Mesothelial cell of epicardium (in vitro differentiated cells): ENCODE results near the gene AREL1. TPM values are rescaled to one million over a fixed set of nuclear protein-coding genes. Genes with fewer than 3 reads are reported as not detected.

Source experiments
- DNase-seq, 2 experiments: peaks; one replicate each; pipeline ENCODE4 v3.0.0; 2021; ENCODE audit warnings: low spot score in 2 of 2; ENCODE audit not compliant: unreplicated experiment in 2 of 2
- H3K27ac Mint-ChIP-seq: 2 replicates; pipeline ENCODE4 v1.8.0; 2021; ENCODE audit warnings: mixed read lengths
- H3K27me3 Mint-ChIP-seq: 2 replicates; pipeline ENCODE4 v1.8.0; 2021; ENCODE audit warnings: low read depth, mixed read lengths
- H3K36me3 Mint-ChIP-seq: 2 replicates; pipeline ENCODE4 v1.8.0; 2021; ENCODE audit warnings: mixed read lengths
- H3K4me1 Mint-ChIP-seq: 2 replicates; pipeline ENCODE4 v1.8.0; 2021; ENCODE audit warnings: mixed read lengths
- H3K4me3 Mint-ChIP-seq: 2 replicates; pipeline ENCODE4 v1.8.0; 2021; ENCODE audit warnings: mild to moderate bottlenecking, moderate library complexity, mixed read lengths
- H3K9me3 Mint-ChIP-seq: 2 replicates; pipeline ENCODE4 v1.8.0; 2021; ENCODE audit warnings: mixed read lengths
- total RNA-seq: library from RNA; stranded (reverse); gene quantifications from 3 replicates; pipeline ENCODE4 v1.2.1, GENCODE V29; 2021
- TF ChIP-seq, protein P1 (sequence below): fragments of 200-600 bp; sonication (generic); IDR thresholded peaks from one replicate; pipeline ENCODE4 v1.5.0; 2021; ENCODE audit warnings: antibody characterized with exemption; ENCODE audit not compliant: unreplicated experiment

Gene AREL1
- total RNA-seq, 1 donor from 2014 or later, result 55.5 TPM

GRCh38 chr14:74645244-74645643, 67.6 kb downstream of the AREL1 start:
- TF ChIP-seq, protein P1, sequence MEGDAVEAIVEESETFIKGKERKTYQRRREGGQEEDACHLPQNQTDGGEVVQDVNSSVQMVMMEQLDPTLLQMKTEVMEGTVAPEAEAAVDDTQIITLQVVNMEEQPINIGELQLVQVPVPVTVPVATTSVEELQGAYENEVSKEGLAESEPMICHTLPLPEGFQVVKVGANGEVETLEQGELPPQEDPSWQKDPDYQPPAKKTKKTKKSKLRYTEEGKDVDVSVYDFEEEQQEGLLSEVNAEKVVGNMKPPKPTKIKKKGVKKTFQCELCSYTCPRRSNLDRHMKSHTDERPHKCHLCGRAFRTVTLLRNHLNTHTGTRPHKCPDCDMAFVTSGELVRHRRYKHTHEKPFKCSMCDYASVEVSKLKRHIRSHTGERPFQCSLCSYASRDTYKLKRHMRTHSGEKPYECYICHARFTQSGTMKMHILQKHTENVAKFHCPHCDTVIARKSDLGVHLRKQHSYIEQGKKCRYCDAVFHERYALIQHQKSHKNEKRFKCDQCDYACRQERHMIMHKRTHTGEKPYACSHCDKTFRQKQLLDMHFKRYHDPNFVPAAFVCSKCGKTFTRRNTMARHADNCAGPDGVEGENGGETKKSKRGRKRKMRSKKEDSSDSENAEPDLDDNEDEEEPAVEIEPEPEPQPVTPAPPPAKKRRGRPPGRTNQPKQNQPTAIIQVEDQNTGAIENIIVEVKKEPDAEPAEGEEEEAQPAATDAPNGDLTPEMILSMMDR, result no peak
- DNase-seq, result no peak
- Mint-ChIP-seq H3K36me3 (no peaks in the 10 kb centered on the region), H3K9me3 (no peaks in the 10 kb centered on the region), H3K27me3 (peaks cover 1% of the 10 kb centered on the region), H3K4me1 (peaks cover 26% of the 10 kb centered on the region), H3K4me3 (no peak overlapping the region), H3K27ac (no peak overlapping the region)

DNA sequence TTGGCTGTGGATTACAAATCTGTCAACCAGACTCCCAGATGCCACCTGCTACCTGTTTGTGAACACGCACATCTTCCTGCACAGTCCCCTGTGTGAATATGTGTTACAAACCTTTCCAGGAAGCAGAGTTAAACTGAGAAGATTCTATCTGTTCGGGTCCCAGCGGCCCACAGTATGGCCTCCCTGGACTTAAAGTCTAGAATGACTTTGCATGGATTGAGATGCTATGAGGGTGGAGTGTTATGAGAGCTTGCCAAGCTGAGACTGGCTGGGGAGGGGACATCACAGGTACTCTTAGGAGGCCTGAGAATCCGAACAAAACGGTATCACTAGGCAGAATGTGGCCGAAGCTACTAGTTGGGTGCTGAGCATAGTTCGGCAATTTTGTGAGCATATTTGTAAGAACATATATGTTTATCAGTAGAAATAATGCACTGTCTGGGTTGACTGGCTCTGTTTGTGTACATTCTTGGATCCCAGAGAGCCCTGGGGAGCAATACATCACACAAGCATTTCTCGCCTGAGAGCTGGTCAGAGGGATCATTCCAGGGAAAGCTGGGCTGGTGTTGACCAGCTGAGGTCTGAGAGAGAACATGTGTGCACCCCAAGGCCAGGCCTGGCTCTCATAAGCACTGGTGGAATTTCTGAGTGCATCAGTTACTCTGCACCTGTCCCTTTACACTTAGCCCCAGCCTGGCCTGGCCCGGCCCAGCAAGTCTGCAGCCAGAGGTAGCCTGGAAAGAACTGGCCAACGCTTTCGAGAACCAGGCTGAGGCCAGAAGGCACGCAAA, 71.1 kb downstream of the AREL1 start:
- H3K9me3 Mint-ChIP-seq, result no peaks in the 10 kb centered on the region
- no peaks in the 10 kb centered on the region for H3K36me3 Mint-ChIP-seq
- DNase-seq, result no peak
- peaks cover 1% of the 10 kb centered on the region for H3K27me3 Mint-ChIP-seq
- peaks cover 7% of the 10 kb centered on the region for H3K4me1 Mint-ChIP-seq
- TF ChIP-seq, protein P1, result no peak
- H3K4me3 Mint-ChIP-seq, result no peak overlapping the region
- H3K27ac Mint-ChIP-seq, result no peak overlapping the region

- DNase-seq, result no peak
- Mint-ChIP-seq H3K27ac (no peak overlapping the region), H3K27me3 (peaks cover 1% of the 10 kb centered on the region), H3K4me3 (no peak overlapping the region), H3K9me3 (no peaks in the 10 kb centered on the region), H3K4me1 (peaks cover 6% of the 10 kb centered on the region), H3K36me3 (no peaks in the 10 kb centered on the region)
- TF ChIP-seq, protein P1, result no peak
Observed at GRCh38 chr14:74638966-74639365, 73.9 kb downstream of the AREL1 start.

DNA sequence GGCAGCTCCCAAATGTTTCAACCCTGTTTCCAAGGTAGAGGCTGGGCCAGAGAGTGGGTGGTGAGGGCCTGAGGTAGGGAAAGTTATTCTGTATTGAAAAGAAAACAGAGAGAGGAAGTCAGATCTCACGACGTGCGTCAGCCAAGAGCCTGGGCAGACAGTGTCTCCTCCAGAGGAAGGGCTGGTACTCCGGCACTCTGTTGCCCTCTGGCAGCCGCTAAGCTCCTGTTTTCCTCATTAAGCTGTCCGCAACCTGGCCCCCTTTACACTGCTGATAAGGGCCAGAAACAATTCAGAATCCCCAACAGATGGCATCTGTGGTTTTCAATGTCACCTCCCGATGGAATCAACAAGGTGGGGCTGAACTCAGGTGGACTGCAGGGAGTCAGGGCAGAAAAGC, 74.8 kb downstream of the AREL1 start:
- Mint-ChIP-seq H3K27me3 (peaks cover 1% of the 10 kb centered on the region), H3K36me3 (no peaks in the 10 kb centered on the region), H3K27ac (no peak overlapping the region), H3K4me3 (no peak overlapping the region), H3K9me3 (no peaks in the 10 kb centered on the region), H3K4me1 (peaks cover 6% of the 10 kb centered on the region)
- TF ChIP-seq, protein P1, result no peak
- DNase-seq, result no peak

DNA sequence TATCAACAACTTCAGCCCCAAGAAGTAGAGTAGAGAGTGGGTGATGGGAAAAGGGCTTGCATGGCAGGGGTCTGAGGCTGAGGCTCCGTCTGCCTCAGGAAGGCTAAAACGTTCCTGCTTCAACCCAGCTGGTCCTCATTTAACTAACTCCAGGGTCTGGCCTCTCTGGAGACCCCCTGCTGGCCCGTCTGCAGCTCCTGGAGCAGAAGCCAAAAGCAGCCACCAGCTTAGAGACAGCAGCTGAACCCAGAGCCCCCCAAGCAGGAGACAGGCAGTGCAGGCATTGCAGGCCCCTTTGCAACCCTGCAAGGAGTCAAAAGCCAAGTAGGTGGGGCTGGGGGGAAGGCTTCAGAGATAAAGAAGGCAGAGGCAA, 75.7 kb downstream of the AREL1 start:
- TF ChIP-seq, protein P1, result no peak
- H3K4me1 Mint-ChIP-seq, result peaks cover 12% of the 10 kb centered on the region
- DNase-seq, result no peak
- H3K4me3 Mint-ChIP-seq, result no peak overlapping the region
- H3K36me3 Mint-ChIP-seq, result no peaks in the 10 kb centered on the region
- H3K9me3 Mint-ChIP-seq, result no peaks in the 10 kb centered on the region
- H3K27me3 Mint-ChIP-seq, result no peaks in the 10 kb centered on the region
- H3K27ac Mint-ChIP-seq, result no peak overlapping the region
